DND-41 (cell line): ENCODE results near the gene ZNF106.

Experiments
- CTCF ChIP-seq: IDR thresholded peaks from 2 replicates; pipeline ENCODE4 v1.5.1; 2012; ENCODE audit warnings: borderline replicate concordance, low read length, moderate library complexity, mild to moderate bottlenecking; ENCODE audit not compliant: poor library complexity, severe bottlenecking; ENCODE audit errors: extremely low read depth
- EZH2 ChIP-seq: IDR thresholded peaks from 3 replicates; pipeline ENCODE4 v1.6.1; 2012; ENCODE audit warnings: borderline replicate concordance, low read depth, mild to moderate bottlenecking, moderate library complexity, low read length, inconsistent platforms; ENCODE audit not compliant: severe bottlenecking

DNA sequence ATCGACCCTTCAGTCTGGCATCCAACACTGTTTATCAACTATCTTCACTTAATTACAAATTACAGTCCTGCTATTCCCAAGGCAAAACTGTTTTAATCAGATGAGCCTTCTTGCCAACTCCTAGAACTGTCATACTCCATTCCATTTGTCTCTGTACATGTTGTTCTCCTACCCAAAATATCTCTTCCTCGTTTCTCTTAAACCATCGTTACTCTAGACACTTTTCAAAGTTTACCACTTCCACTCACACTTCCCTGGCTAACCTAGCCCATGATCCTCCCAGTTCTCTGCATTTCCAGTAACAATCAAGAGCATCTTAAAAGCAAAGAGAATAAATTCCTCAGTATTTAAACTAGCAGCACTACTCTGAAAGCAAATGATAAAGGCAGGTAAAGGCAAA is 19.9 kb downstream of the ZNF106 start:
- TF ChIP-seq EZH2 (no peak), CTCF (no peak)
